GM18870 (cell line): ENCODE measurements around the gene MPST.

Source experiments
- ATAC-seq: cut with Tn5 transposase; IDR thresholded peaks from one replicate; pipeline ENCODE4 v1.9.1; 2021; ENCODE audit warnings: moderate library complexity; ENCODE audit not compliant: unreplicated experiment

Gene MPST

DNA sequence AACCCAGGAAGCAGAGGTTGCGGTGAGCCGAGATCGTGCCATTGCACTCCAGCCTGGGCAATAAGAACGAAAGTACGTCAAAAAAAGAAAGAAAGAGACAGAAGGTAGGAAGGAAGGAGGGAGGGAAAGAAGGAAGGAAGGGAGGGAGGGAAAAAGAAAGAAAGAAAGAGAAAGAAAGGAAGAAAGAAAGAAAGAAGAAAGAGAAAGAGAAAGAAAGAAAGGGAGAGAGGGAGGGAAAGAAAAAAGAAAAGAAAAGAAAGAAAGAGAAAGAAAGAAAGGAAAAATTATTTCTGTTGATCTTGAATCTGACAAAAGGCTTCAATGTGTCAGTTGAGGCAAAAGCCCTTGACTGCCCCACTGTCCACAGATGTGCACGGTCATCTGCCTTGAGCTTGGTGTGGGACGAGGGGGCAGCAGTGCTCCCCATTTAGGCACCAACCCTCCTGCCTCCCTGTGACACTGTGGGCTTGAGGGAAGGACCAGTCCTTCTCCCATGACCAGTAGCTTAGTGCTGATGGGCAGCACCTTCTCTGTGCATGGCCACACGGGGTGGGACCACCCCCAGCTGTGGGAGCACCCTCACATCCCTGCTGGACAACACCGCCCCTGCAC, 56.4 kb downstream of the MPST start:
- ATAC-seq, result no peak

DNA sequence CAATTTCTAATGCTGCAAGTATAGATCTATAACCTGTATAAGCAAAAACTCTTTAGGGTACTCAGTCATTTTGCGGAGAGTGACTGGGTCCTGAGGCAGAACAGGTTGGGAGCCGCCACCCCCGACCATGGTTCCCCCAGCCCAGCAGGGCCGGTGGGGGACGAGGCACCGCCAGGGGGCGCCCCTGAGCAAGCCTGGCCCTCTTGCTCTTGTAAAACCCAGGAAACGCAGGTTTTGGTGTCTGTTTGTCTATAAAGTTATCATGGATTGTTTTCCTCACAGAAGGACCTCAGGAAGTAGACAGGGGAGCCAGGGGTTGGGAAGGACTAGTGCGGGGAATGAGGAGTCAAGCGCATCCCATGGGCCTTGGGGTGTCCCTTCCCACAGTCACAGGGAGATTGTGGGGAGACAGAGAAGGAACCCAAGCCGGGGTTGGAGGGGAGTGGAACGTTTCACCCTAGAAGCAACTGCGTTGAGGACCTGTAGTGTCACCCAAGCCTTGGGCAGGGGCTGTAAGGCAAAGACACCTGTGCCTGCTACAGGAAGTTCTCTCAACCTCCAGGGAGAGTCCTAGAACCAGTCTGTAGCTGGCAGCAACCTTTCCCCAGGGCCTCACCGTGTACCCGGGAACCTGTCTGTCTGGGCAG, 58.4 kb downstream of the MPST start:
- no peak for ATAC-seq

DNA sequence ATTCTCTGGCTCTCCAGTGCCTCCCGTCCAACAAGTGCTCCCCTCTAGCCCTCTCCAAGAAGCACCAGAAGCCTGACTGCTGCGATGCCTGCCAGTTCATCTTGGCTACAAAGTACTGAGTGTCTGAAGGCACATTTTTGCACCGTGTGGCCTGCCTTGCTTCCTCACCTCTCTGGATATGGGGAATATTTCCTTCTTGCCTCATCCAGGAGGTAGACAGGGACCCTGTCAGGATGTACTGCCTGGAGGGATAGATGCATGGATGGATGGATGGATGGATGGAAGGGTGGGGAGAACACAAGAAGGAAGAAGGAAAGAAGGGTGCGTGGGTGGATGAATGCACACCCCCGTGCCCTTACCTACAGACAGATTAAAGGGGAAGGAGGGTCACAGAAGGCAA, 59.6 kb downstream of the MPST start:
- ATAC-seq, result no peak
